Measurements from ENCODE around the gene PAPPA.

Gene PAPPA

GRCh38 chr9:116451500-116452115, 298.0 kb downstream of the PAPPA start:
- Histone ChIP-seq H4K20me1 (ENCODE audit: insufficient read depth, low read length) (0 out of 2 replicates have a peak, but pooled peaks cover 4% of the 10 kb centered on the region), H3K9ac (ENCODE audit: low read length) (no peak overlapping the region), H3K9me3 (ENCODE audit: insufficient read depth, low read length) (no peaks in the 10 kb centered on the region), H3K4me3 (ENCODE audit: low read length) (no peak overlapping the region), H3K27ac (ENCODE audit: low read length) (no peak overlapping the region), H3K27me3 (ENCODE audit: low read depth, low read length) (no peaks in the 10 kb centered on the region), H3K4me2 (ENCODE audit: low read length) (no peak overlapping the region), H3K36me3 (replicated peaks; ENCODE audit: low read depth, low read length) (no peaks in the 10 kb centered on the region), H2AFZ (ENCODE audit: low read depth, low read length) (no peak overlapping the region), H3K4me1 (ENCODE audit: low read length) (peaks cover 15% of the 10 kb centered on the region), H3K79me2 (ENCODE audit: low read length) (no peaks in the 10 kb centered on the region)
- TF ChIP-seq, protein P1, sequence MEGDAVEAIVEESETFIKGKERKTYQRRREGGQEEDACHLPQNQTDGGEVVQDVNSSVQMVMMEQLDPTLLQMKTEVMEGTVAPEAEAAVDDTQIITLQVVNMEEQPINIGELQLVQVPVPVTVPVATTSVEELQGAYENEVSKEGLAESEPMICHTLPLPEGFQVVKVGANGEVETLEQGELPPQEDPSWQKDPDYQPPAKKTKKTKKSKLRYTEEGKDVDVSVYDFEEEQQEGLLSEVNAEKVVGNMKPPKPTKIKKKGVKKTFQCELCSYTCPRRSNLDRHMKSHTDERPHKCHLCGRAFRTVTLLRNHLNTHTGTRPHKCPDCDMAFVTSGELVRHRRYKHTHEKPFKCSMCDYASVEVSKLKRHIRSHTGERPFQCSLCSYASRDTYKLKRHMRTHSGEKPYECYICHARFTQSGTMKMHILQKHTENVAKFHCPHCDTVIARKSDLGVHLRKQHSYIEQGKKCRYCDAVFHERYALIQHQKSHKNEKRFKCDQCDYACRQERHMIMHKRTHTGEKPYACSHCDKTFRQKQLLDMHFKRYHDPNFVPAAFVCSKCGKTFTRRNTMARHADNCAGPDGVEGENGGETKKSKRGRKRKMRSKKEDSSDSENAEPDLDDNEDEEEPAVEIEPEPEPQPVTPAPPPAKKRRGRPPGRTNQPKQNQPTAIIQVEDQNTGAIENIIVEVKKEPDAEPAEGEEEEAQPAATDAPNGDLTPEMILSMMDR (IDR thresholded peaks at IDR 0.05; ENCODE audit: low read depth, low read length), result no peak
- no peak for TF ChIP-seq EZH2phosphoT487 (IDR thresholded peaks at IDR 0.05; ENCODE audit: low read depth)
